ENCODE measurements around the gene MATN3.

DNA sequence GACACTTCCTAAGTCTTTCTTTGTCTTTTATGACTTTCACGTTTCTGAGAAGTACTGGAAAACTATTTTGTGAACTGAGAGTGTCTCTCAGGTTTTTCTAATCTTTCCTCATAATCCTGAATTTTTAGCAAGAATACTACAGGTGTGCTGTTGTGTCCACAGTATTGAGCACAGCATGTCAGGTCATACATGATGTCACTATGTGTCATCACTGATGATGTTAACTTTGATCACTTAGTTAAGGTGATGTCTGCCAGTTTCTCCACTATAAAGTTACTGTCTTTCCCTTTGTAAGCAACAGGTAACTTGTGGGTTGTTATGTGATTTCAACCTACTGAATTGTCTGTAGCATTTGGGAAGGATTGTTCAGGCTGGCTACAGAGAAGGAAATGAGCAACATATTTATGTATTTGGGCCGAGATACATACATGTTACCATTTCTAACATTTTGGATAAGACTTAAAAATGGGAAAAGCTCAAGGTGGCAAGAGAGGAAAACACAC is 11.1 kb downstream of the MATN3 start:
- TF ChIP-seq POLR2A (IDR thresholded peaks at IDR 0.05): no peak
- TF ChIP-seq, protein P1, sequence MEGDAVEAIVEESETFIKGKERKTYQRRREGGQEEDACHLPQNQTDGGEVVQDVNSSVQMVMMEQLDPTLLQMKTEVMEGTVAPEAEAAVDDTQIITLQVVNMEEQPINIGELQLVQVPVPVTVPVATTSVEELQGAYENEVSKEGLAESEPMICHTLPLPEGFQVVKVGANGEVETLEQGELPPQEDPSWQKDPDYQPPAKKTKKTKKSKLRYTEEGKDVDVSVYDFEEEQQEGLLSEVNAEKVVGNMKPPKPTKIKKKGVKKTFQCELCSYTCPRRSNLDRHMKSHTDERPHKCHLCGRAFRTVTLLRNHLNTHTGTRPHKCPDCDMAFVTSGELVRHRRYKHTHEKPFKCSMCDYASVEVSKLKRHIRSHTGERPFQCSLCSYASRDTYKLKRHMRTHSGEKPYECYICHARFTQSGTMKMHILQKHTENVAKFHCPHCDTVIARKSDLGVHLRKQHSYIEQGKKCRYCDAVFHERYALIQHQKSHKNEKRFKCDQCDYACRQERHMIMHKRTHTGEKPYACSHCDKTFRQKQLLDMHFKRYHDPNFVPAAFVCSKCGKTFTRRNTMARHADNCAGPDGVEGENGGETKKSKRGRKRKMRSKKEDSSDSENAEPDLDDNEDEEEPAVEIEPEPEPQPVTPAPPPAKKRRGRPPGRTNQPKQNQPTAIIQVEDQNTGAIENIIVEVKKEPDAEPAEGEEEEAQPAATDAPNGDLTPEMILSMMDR (IDR thresholded peaks at IDR 0.05): no peak
